Trophoblast cell (in vitro differentiated cells and primary cell): ENCODE data around the gene USP5.

Source experiments
- DNase-seq, 2 donors: peaks; one replicate each; pipeline ENCODE4 v3.0.0-alpha.2; 2016
- H2AFZ ChIP-seq: 2 replicates; pipeline ENCODE4 v1.6.1; 2013; ENCODE audit warnings: low read length, moderate library complexity, mild to moderate bottlenecking; ENCODE audit not compliant: insufficient read depth, poor library complexity
- H2AK5ac ChIP-seq: 2 replicates; pipeline ENCODE4 v1.6.1; 2013; ENCODE audit warnings: mild to moderate bottlenecking, low read length
- H2BK120ac ChIP-seq: 2 replicates; pipeline ENCODE4 v1.6.1; 2013; ENCODE audit warnings: low read length, mild to moderate bottlenecking, moderate library complexity; ENCODE audit not compliant: insufficient read depth, poor library complexity
- H2BK12ac ChIP-seq: 2 replicates; pipeline ENCODE4 v1.6.1; 2013; ENCODE audit warnings: mild to moderate bottlenecking, low read length, moderate library complexity
- H2BK5ac ChIP-seq: 2 replicates; pipeline ENCODE4 v1.6.1; 2013; ENCODE audit warnings: low read length, low read depth, moderate library complexity, mild to moderate bottlenecking; ENCODE audit not compliant: poor library complexity
- H3K14ac ChIP-seq: 2 replicates; pipeline ENCODE4 v1.6.1; 2013; ENCODE audit warnings: mild to moderate bottlenecking, low read length
- H3K18ac ChIP-seq: 2 replicates; pipeline ENCODE4 v1.6.1; 2013; ENCODE audit warnings: mild to moderate bottlenecking, low read length
- H3K23ac ChIP-seq: 2 replicates; pipeline ENCODE4 v1.6.1; 2013; ENCODE audit warnings: low read length
- H3K27ac ChIP-seq: 2 replicates; pipeline ENCODE4 v1.5.1; 2013; ENCODE audit warnings: low read depth, mild to moderate bottlenecking, inconsistent platforms, low read length, moderate library complexity
- H3K27me3 ChIP-seq: 2 replicates; pipeline ENCODE4 v1.6.1; 2013; ENCODE audit warnings: inconsistent platforms, mild to moderate bottlenecking, low read length, moderate library complexity; ENCODE audit not compliant: insufficient read depth
- H3K36me3 ChIP-seq, 2 experiments: 1 replicate in 1 of 2; 2 replicates in 1 of 2; pipeline ENCODE4 v1.6.1; 2013; ENCODE audit warnings: low read length in 2 of 2, mild to moderate bottlenecking in 2 of 2, moderate library complexity in 1 of 2; ENCODE audit not compliant: insufficient read depth in 2 of 2, control insufficient read depth in 1 of 2
- H3K4ac ChIP-seq: 2 replicates; pipeline ENCODE4 v1.6.1; 2013; ENCODE audit warnings: low read depth, mild to moderate bottlenecking, low read length, moderate library complexity
- H3K4me1 ChIP-seq, 2 experiments: 1 replicate in 1 of 2; 2 replicates in 1 of 2; pipeline ENCODE4 v1.6.1; 2013; ENCODE audit warnings: low read length in 2 of 2, mild to moderate bottlenecking in 2 of 2, moderate library complexity in 1 of 2; ENCODE audit not compliant: insufficient read depth in 2 of 2, control insufficient read depth in 1 of 2
- H3K4me2 ChIP-seq: 2 replicates; pipeline ENCODE4 v1.6.1; 2013; ENCODE audit warnings: inconsistent platforms, mild to moderate bottlenecking, low read length, moderate library complexity
- H3K4me3 ChIP-seq: 2 replicates; pipeline ENCODE4 v1.5.1; 2013; ENCODE audit warnings: mild to moderate bottlenecking, low read depth, low read length, inconsistent platforms
- H3K79me1 ChIP-seq: one replicate; pipeline ENCODE4 v1.6.1; 2013; ENCODE audit warnings: low read length
- H3K79me2 ChIP-seq: 2 replicates; pipeline ENCODE4 v1.6.1; 2013; ENCODE audit warnings: low read length, mild to moderate bottlenecking; ENCODE audit not compliant: control insufficient read depth, insufficient read depth, poor library complexity
- H3K9ac ChIP-seq: 2 replicates; pipeline ENCODE4 v1.6.1; 2013; ENCODE audit warnings: mild to moderate bottlenecking, low read length
- H3K9me3 ChIP-seq: 2 replicates; pipeline ENCODE4 v1.6.1; 2013; ENCODE audit warnings: low read depth, mild to moderate bottlenecking, control low read depth, inconsistent platforms, low read length; ENCODE audit not compliant: insufficient read depth
- H4K12ac ChIP-seq: 2 replicates; pipeline ENCODE4 v1.6.1; 2013; ENCODE audit warnings: low read depth, mild to moderate bottlenecking, low read length, moderate library complexity
- H4K8ac ChIP-seq: 2 replicates; pipeline ENCODE4 v1.6.1; 2013; ENCODE audit warnings: low read depth, mild to moderate bottlenecking, low read length, moderate library complexity
- H4K91ac ChIP-seq: one replicate; pipeline ENCODE4 v1.6.1; 2013; ENCODE audit warnings: low read depth, mild to moderate bottlenecking, low read length, moderate library complexity
- WGBS: extraction: QIAGEN DNeasy Blood & Tissue Kit; methylation state at CpG from one replicate; pipeline ENCODE4 v1.1.7; 2013; ENCODE audit warnings: missing lambda C conversion rate; ENCODE audit not compliant: insufficient read length, insufficient coverage; ENCODE audit errors: extremely low coverage; 5-methylcytosine and 5-hydroxymethylcytosine counted together

USP5 gene

GRCh38 chr12:6912164-6912935 lies 60.4 kb downstream of the USP5 start:
- H3K27me3 ChIP-seq, result peaks cover 18% of the 10 kb centered on the region

GRCh38 chr12:6914246-6914946 lies 62.4 kb downstream of the USP5 start, which contains the start of gene ENO2:
Gene ENO2, plus strand, starts transcription at chr12:6914580. Its CDS starts 1,253 bp downstream, at chr12:6915833.
- no peak within 1 kb of the TSS for H2BK5ac ChIP-seq
- H4K91ac ChIP-seq, result no peak within 1 kb of the TSS
- no peak within 1 kb of the TSS for H2AK5ac ChIP-seq
- no peak within 1 kb of the TSS for H3K14ac ChIP-seq
- peaks cover 0 to 3% of the 10 kb centered on the region in 2 experiments for H3K4me1 ChIP-seq
- no peaks in the 10 kb centered on the region for H3K36me3 ChIP-seq
- no peak within 1 kb of the TSS for H2BK120ac ChIP-seq
- no peak within 1 kb of the TSS for H3K27ac ChIP-seq
- no peak within 1 kb of the TSS for H4K12ac ChIP-seq
- H2AFZ ChIP-seq, result peak within 1 kb of the TSS; percentile 50
- H3K27me3 ChIP-seq, result peaks cover 18% of the 10 kb centered on the region
- no peaks in the 10 kb centered on the region for H3K79me1 ChIP-seq
- no peak within 1 kb of the TSS for H3K4ac ChIP-seq
- H3K23ac ChIP-seq, result no peak within 1 kb of the TSS
- H3K4me3 ChIP-seq, result peak within 1 kb of the TSS; percentile 49
- no CpG with 5 or more reads among the region's 68 CpGs for WGBS
- H3K9me3 ChIP-seq, result no peaks in the 10 kb centered on the region
- no peaks in the 10 kb centered on the region for H3K79me2 ChIP-seq
- DNase-seq, result peak in 1 of 2 donors; percentile 36
- H3K4me2 ChIP-seq, result peak within 1 kb of the TSS; percentile 64
- H3K18ac ChIP-seq, result no peak within 1 kb of the TSS
- H2BK12ac ChIP-seq, result no peak within 1 kb of the TSS
- H3K9ac ChIP-seq, result no peak within 1 kb of the TSS
- H4K8ac ChIP-seq, result no peak within 1 kb of the TSS

More at GRCh38 chr12:6912164-6912935, 60.4 kb downstream of the USP5 start:
- Histone ChIP-seq H3K14ac (no peak overlapping the region), H3K9me3 (no peaks in the 10 kb centered on the region), H4K8ac (no peak overlapping the region), H2BK120ac (no peak overlapping the region), H3K23ac (no peak overlapping the region), H3K4ac (no peak overlapping the region), H2AFZ (no peak overlapping the region), H3K27ac (no peak overlapping the region), H3K36me3 (no peaks in the 10 kb centered on the region), H3K79me2 (no peaks in the 10 kb centered on the region), H3K9ac (no peak overlapping the region), H3K4me1 (peaks cover 0 to 3% of the 10 kb centered on the region in 2 experiments), H4K12ac (no peak overlapping the region), H2BK12ac (no peak overlapping the region), H3K4me2 (no peak overlapping the region), H4K91ac (no peak overlapping the region), H3K4me3 (no peak overlapping the region), H3K18ac (no peak overlapping the region), H2BK5ac (no peak overlapping the region), H3K79me1 (no peaks in the 10 kb centered on the region), H2AK5ac (no peak overlapping the region)
- WGBS, result no CpG with 5 or more reads among the region's 15 CpGs
- no peak for DNase-seq

GRCh38 chr12:6914947-6915788 lies 63.2 kb downstream of the USP5 start:
- Histone ChIP-seq H3K9ac (no peak overlapping the region), H3K27me3 (peaks cover 18% of the 10 kb centered on the region), H4K12ac (no peak overlapping the region), H3K9me3 (no peaks in the 10 kb centered on the region), H3K18ac (no peak overlapping the region), H4K91ac (no peak overlapping the region), H4K8ac (no peak overlapping the region), H2BK120ac (no peak overlapping the region), H2BK12ac (no peak overlapping the region), H3K4me1 (peaks cover 0 to 3% of the 10 kb centered on the region in 2 experiments), H3K4me3 (no peak overlapping the region), H2BK5ac (no peak overlapping the region), H3K4ac (no peak overlapping the region), H2AK5ac (no peak overlapping the region), H3K23ac (no peak overlapping the region), H3K79me2 (no peaks in the 10 kb centered on the region), H3K36me3 (no peaks in the 10 kb centered on the region), H2AFZ (no peak overlapping the region), H3K27ac (no peak overlapping the region), H3K79me1 (no peaks in the 10 kb centered on the region), H3K14ac (no peak overlapping the region), H3K4me2 (peak overlapping the region; percentile 64)
- no CpG with 5 or more reads among the region's 29 CpGs for WGBS
- DNase-seq, result no peak

- WGBS, result no CpG with 5 or more reads among the region's 14 CpGs
- no peak overlapping the region for H2AK5ac ChIP-seq
Observed at GRCh38 chr12:6915789-6916285, 63.9 kb downstream of the USP5 start.

More at GRCh38 chr12:6915789-6916285, 63.9 kb downstream of the USP5 start:
- H4K91ac ChIP-seq, result no peak overlapping the region
- no peak overlapping the region for H3K23ac ChIP-seq
- H3K14ac ChIP-seq, result no peak overlapping the region
- H3K27ac ChIP-seq, result no peak overlapping the region
- no peak overlapping the region for H2BK12ac ChIP-seq
- H2AFZ ChIP-seq, result no peak overlapping the region
- no peak overlapping the region for H3K4me2 ChIP-seq
- no peak for DNase-seq
- no peak overlapping the region for H4K12ac ChIP-seq
- H3K4ac ChIP-seq, result no peak overlapping the region
- peaks cover 0 to 3% of the 10 kb centered on the region in 2 experiments for H3K4me1 ChIP-seq
- H3K79me2 ChIP-seq, result no peaks in the 10 kb centered on the region
- H2BK5ac ChIP-seq, result no peak overlapping the region
- H3K18ac ChIP-seq, result no peak overlapping the region
- H3K27me3 ChIP-seq, result peaks cover 18% of the 10 kb centered on the region
- no peak overlapping the region for H4K8ac ChIP-seq
- H2BK120ac ChIP-seq, result no peak overlapping the region
- no peaks in the 10 kb centered on the region for H3K36me3 ChIP-seq
- H3K9me3 ChIP-seq, result no peaks in the 10 kb centered on the region
- H3K79me1 ChIP-seq, result no peaks in the 10 kb centered on the region
- no peak overlapping the region for H3K9ac ChIP-seq
- H3K4me3 ChIP-seq, result no peak overlapping the region
